Hair follicle dermal papilla cell (primary cell): ENCODE measurements around the gene RNF4. TPM values are rescaled to one million over a fixed set of nuclear protein-coding genes. Genes with fewer than 3 reads are reported as not detected.

Experiments
- total RNA-seq: library from RNA; depleted of rRNA; stranded (reverse); fragments of >200 nt; gene quantifications from 2 replicates; pipeline ENCODE4 v1.2.3, GENCODE V29; 2012

Gene RNF4, protein sequence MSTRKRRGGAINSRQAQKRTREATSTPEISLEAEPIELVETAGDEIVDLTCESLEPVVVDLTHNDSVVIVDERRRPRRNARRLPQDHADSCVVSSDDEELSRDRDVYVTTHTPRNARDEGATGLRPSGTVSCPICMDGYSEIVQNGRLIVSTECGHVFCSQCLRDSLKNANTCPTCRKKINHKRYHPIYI
- 80.8 and 90.1 TPM in 2 replicates for total RNA-seq

DNA sequence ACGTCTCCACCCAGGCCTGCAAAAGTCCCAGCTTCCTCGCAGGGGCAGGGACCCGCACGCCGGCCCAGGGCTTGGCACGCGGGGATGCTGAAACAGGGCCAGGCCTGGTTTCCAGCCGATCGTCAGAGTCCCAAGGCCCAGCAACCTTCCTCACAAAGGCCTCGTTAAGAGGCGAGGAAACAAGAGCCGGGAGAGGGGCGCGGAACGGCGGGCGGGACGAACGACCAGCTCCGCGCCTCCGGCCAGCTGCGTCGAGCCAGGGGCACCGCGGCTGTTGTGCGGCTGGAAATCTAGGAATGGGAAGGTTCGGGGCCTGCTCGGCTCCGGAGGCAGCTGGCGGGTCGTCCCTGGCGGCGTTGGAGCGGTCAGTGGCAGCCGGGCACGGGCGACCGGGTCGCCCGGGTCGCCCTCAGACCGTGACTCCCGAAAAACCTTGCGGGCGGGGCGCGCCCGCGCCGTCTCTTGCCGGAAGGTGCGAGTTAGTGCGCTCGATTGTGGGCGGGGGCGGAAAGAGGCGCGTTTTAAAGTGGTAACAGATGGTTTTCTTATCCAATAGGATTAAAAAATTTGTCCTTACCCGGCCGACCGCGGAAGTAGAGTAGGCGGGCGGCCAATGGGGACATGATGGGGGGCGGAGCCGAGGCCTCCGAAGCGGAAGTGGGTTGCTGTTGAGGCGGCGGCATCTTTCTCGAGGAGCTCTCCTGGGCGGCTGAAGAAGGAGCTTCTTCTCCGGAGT lies at the start of gene RNF4:
Gene RNF4 (plus strand): TSS at position 651 of the 736 bp plus-strand sequence. CDS start 21,388 bp downstream, outside the sequence.

GRCh38 chr4:2536193-2537010 lies 67.5 kb downstream of the RNF4 start, which contains the start of gene FAM193A:
TSS of gene FAM193A (plus strand) at chr4:2536647. CDS start at chr4:2536916, 269 bp downstream.

Other genes starting within 250 kb of the RNF4 start
- gene HAUS3, start 227.0 kb upstream of the RNF4 start, total RNA-seq = 7.7 and 10.7 TPM in 2 replicates
- gene POLN, start 227.0 kb upstream of the RNF4 start, total RNA-seq = 3.2 and 3.5 TPM in 2 replicates
- 68.3 and 79.8 TPM in 2 replicates for gene MXD4, start 207.0 kb upstream of the RNF4 start, total RNA-seq
- gene ZFYVE28, start 50.5 kb upstream of the RNF4 start, total RNA-seq = 8.3 and 17.0 TPM in 2 replicates
- not detected in 2 replicates for gene CFAP99, start 50.2 kb upstream of the RNF4 start, total RNA-seq
- 21.5 and 26.8 TPM in 2 replicates for gene FAM193A, start 67.5 kb downstream of the RNF4 start, total RNA-seq